AG09319 (cell line): ENCODE results near the gene CHRNB4.

ENCODE experiments used
- DNase-seq: peaks from one replicate; pipeline ENCODE4 v3.0.0-alpha.2; 2010; ENCODE audit warnings: low read depth; ENCODE audit errors: extremely low read depth
- TF ChIP-seq, protein P1 (sequence below): IDR thresholded peaks from 2 replicates; pipeline ENCODE4 v1.5.1; 2011; ENCODE audit warnings: low read depth, mild to moderate bottlenecking, inconsistent platforms, low read length, moderate library complexity

CHRNB4 gene

DNA sequence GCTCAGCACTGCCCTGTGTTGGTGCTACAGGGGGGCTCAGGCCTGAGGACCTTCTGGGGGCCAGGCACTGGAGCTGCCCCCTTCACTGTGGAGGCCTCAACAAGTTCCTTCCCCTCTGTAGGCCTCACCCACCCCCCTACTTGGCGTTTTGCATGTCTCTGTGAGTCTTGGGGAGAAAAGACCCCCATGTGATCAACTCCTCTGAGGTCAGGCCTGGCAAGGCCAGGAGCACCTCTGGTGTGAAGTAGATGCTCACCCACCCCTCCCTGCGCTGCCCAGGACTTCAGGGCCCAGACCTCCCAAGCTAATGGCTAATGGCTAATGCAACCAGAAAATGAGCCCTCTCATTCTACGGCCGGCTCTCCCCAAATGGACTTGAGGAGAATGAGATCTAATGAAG is 34.2 kb upstream of the CHRNB4 start:
- TF ChIP-seq, protein P1, sequence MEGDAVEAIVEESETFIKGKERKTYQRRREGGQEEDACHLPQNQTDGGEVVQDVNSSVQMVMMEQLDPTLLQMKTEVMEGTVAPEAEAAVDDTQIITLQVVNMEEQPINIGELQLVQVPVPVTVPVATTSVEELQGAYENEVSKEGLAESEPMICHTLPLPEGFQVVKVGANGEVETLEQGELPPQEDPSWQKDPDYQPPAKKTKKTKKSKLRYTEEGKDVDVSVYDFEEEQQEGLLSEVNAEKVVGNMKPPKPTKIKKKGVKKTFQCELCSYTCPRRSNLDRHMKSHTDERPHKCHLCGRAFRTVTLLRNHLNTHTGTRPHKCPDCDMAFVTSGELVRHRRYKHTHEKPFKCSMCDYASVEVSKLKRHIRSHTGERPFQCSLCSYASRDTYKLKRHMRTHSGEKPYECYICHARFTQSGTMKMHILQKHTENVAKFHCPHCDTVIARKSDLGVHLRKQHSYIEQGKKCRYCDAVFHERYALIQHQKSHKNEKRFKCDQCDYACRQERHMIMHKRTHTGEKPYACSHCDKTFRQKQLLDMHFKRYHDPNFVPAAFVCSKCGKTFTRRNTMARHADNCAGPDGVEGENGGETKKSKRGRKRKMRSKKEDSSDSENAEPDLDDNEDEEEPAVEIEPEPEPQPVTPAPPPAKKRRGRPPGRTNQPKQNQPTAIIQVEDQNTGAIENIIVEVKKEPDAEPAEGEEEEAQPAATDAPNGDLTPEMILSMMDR, result no peak
- no peak for DNase-seq

DNA sequence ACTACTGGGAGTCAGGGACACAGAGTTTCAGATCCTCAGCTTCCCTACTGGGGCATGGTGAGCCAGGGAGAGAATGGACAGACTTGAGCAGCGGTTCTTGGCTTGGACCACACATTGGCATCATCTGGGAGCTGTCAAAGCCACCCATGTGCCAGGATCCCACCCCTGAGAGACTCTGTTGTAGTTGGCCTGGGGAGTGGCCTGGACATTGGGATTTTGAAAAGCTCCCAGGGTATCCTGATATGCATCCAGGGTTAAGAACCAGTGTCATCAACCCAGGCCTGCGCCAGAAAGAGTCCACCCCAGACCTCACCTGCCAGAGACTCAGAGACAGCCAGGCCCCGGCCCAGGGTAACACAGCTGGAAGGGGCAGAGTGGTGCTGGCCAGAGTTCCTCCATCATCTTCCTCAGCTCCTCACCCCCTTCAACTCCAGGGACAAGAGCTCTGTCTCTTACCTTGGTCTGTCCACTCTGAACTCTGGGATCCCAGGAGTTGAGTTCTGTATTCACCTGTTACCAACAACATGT is 33.0 kb upstream of the CHRNB4 start:
- TF ChIP-seq, protein P1, result no peak
- no peak for DNase-seq

GRCh38 chr15:78673476-78673875 is 32.5 kb upstream of the CHRNB4 start:
- TF ChIP-seq, protein P1, result no peak
- DNase-seq, result no peak

DNA sequence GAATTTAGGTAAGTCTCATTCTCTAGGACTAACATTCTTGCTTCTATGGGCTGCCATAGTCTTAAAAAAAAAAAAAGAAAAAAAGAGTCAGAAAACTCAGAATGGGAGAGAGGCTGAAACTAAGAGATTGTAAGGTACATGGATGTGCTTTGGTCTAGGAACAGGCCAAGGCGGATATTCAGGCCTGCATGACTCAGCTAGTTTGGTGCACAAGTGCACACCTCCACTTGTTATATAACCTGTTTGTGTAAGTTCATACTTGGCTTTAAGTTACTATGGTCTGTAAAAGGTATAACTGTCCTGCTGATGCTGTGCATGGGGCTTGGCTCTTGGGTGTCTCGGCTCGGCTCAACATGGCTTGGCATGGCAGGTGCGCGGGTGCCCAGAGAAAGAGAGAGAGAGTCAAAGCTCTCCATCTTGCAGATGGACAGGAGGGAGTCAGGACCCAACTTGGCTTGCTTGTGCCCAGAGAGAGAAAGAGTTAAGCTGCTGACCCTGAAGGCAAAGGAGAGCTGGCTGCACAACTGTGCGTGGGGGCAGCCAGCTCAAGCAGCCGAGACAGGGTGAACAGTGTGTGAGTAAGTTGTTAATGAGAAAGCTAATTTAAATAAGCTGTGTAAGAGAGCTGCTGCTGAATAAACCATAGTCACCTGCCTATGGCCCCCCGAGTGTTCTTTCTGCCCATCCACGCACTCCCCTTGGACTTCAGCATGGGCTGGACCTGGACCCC is 31.4 kb upstream of the CHRNB4 start:
- no peak for DNase-seq
- TF ChIP-seq, protein P1, result no peak

GRCh38 chr15:78671626-78672211 is 30.7 kb upstream of the CHRNB4 start:
- TF ChIP-seq, protein P1, result no peak
- DNase-seq, result no peak

DNA sequence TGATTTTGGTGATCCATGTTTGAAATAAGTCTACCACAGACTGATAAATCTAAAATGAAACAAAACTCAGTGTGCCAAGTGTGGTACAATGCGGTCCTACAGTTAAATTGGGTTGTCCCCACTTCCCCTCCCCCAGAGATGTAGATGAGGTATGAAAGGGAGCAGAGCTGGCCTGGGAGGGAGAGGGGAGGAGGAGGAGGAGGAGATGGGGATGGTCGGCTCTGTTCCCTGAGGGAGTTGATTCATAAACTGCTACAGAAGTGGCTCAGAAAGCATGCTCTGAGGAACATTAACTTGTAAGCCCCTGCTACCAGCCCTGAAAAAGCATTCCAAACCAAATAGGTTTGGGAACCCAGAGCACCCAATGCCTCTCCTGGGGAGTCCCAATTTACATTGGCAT is 28.0 kb upstream of the CHRNB4 start:
- TF ChIP-seq, protein P1, result no peak
- DNase-seq, result no peak

DNA sequence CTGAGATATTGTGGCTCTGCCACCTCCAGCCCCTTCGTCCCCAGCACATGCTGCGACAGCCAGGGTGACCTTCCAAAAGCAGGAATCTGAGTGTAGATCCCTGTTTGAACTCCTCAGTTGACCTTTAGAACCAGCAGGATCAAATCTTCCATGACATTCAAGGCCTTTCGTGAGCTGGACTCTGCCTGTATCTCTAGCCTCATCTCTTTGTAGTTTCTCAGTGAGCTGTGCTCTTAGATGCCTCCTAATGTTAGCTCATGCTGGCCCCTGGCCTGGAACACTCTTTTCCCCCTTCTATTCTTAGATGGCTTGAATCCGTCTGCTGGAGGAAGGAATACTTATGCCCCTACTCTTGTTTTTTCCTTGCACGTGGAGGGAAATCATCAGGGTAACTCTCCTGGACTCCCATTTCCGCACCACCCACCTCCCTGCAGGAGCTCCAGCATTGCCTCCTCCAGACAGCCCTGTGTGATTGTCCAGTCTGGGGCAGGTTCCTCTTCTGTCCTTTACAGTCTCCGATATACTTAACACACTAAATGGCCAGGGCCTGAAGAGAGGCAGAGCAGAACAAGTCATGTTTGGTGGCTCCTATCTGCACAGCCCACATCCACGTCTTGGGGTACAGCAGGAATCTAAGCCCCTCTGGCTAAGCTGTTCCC is 26.7 kb upstream of the CHRNB4 start:
- TF ChIP-seq, protein P1, result no peak
- no peak for DNase-seq
